ENCODE results near the gene MAPK7.

GRCh38 chr17:19333132-19333440 is 45.2 kb upstream of the MAPK7 start:
- TF ChIP-seq CTCF (conservative IDR thresholded peaks at IDR 0.05) = no peak
- TF ChIP-seq EZH2 (IDR thresholded peaks at IDR 0.05; ENCODE audit: low read depth) = no peak
